IPS-20b (cell line): ENCODE measurements around the gene RAD51.
A peak's percentile ranks its signal among the peaks of the same experiment; 100 is the strongest.
"Not testable (repeated sequence)": the region's sequence is repeated elsewhere in the genome, so short reads cannot be mapped to it uniquely, and the experiment has no call there.

Experiments used
- H3K27ac ChIP-seq: one replicate; pipeline ENCODE4 v1.5.1; 2013; ENCODE audit warnings: low read length
- H3K27me3 ChIP-seq: 2 replicates; pipeline ENCODE4 v1.6.1; 2013; ENCODE audit warnings: mild to moderate bottlenecking, low read length, inconsistent platforms; ENCODE audit not compliant: insufficient read depth
- H3K36me3 ChIP-seq: 2 replicates; pipeline ENCODE4 v1.6.1; 2013; ENCODE audit warnings: low read depth, mild to moderate bottlenecking, inconsistent platforms, low read length, moderate library complexity; ENCODE audit not compliant: insufficient read depth
- H3K4me1 ChIP-seq: 2 replicates; pipeline ENCODE4 v1.6.1; 2013; ENCODE audit warnings: mild to moderate bottlenecking, control low read depth, inconsistent platforms, low read length, moderate library complexity; ENCODE audit not compliant: insufficient read depth
- H3K4me3 ChIP-seq: 2 replicates; pipeline ENCODE4 v1.5.1; 2013; ENCODE audit warnings: mild to moderate bottlenecking, low read length, inconsistent platforms
- H3K9ac ChIP-seq: 2 replicates; pipeline ENCODE4 v1.6.1; 2013; ENCODE audit warnings: low read depth, mild to moderate bottlenecking, inconsistent platforms, low read length, moderate library complexity
- H3K9me3 ChIP-seq: 2 replicates; pipeline ENCODE4 v1.6.1; 2013; ENCODE audit warnings: mild to moderate bottlenecking, low read depth, low read length, inconsistent platforms; ENCODE audit not compliant: insufficient read depth

The RAD51 gene

DNA sequence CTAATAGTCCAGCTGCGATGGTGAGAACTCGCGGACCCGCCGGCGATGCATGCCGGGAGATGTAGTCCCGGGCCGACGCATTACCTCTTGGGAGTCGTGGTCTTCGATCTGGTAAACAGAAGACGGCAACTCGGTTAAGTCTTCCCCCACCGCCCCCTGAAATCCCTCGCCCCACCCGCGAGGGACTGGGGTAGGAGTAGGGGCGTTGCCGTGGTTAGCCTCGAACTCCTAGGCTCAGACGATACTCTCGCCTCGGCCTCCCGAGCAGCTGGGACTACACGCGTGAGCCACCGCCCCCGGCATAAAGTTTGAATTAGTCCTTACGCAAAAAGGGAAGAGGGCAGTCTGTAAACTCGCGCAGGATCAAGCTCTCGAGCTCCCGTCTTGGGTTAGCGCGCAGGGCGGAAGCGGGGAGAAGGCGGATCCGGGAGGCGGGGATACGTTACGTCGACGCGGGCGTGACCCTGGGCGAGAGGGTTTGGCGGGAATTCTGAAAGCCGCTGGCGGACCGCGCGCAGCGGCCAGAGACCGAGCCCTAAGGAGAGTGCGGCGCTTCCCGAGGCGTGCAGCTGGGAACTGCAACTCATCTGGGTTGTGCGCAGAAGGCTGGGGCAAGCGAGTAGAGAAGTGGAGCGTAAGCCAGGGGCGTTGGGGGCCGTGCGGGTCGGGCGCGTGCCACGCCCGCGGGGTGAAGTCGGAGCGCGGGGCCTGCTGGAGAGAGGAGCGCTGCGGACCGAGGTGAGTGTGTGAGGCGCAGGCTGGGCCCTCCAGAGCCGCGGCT, at the start of gene RAD51:
RAD51 (plus strand) TSS at position 487 of the 781 bp plus-strand sequence. CDS start 3,585 bp downstream, outside the sequence.
- no peaks in the 10 kb centered on the region for H3K27me3 ChIP-seq

DNA sequence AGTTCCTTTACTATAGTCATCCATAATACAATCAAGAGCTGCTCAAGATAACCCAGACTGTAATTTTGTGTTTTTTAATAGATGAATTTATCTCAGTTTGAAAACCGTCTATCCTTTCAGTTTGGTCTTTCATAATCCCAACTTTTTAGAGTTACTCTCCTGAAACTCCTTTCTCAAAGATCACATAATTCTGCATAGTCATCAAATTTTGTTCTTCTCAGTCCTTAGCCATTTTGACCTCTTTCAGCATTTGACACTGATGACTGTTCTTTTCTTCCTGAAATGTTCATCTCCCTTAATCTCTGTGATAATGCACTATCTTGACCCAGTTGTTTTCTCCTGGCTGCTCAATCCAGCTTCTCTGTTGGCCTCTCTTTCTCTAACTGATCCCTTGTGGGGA, 47.5 kb upstream of the RAD51 start:
- H3K27me3 ChIP-seq, result no peaks in the 10 kb centered on the region
- no peak overlapping the region for H3K27ac ChIP-seq
- H3K4me1 ChIP-seq, result no peaks in the 10 kb centered on the region
- H3K9me3 ChIP-seq, result no peaks in the 10 kb centered on the region
- peaks cover 11% of the 10 kb centered on the region for H3K36me3 ChIP-seq
- no peak overlapping the region for H3K4me3 ChIP-seq
- H3K9ac ChIP-seq, result no peak overlapping the region

More for the DNA sequence above, at the start of gene RAD51:
- peak within 1 kb of the TSS; percentile 98 for H3K4me3 ChIP-seq
- peak within 1 kb of the TSS; percentile 99 for H3K9ac ChIP-seq
- H3K27ac ChIP-seq, result peak within 1 kb of the TSS; percentile 81
- H3K36me3 ChIP-seq, result peaks cover 16% of the 10 kb centered on the region
- H3K4me1 ChIP-seq, result no peaks in the 10 kb centered on the region
- no peaks in the 10 kb centered on the region for H3K9me3 ChIP-seq

DNA sequence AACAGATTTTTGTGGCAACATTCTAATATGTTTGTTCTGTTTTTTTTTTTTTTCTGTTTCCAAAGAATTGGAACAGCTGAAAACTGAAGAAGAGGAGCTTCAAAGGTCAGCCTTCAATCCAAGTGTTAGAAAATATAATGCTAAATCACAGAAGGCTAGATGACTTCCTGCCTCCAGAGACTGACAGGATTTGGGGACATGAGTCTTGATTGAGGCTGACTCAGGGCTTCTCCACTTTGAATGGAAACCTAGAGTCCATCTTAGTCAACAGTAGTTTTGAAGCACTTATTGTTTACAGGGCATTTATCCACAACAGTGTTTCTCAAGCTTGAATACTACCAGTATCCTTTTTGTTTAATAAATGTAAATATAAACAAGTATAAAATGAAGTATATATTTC, 44.5 kb upstream of the RAD51 start:
- no peak overlapping the region for H3K27ac ChIP-seq
- H3K4me3 ChIP-seq, result no peak overlapping the region
- no peak overlapping the region for H3K9ac ChIP-seq
- peaks cover 17% of the 10 kb centered on the region for H3K36me3 ChIP-seq
- no peaks in the 10 kb centered on the region for H3K4me1 ChIP-seq
- H3K9me3 ChIP-seq, result no peaks in the 10 kb centered on the region
- H3K27me3 ChIP-seq, result no peaks in the 10 kb centered on the region

DNA sequence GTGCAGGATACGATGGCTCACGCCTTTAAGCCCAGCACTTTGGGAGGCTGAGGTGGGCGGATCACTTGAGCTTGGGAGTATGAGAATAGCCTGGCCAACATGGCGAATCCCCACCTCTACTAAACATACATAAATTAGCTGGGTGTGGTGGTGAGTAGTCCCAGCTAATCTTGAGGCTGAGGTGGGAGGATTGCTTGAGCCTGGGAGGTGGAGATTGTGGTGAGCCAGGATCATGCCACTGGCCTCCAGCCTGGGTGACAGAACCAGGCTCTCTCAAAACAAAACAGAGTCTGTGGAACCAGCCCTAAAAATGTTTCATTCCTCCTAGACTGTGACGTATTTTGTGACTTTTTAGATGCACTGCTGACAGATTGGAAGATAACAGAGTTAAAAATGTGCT, 34.3 kb upstream of the RAD51 start:
- Histone ChIP-seq H3K36me3 (peaks cover 16% of the 10 kb centered on the region; the same call in 1 of the 2 replicates), H3K9me3 (no peaks in the 10 kb centered on the region), H3K27me3 (no peaks in the 10 kb centered on the region), H3K4me3 (no peak overlapping the region), H3K27ac (no peak overlapping the region), H3K4me1 (no peaks in the 10 kb centered on the region), H3K9ac (no peak overlapping the region)

DNA sequence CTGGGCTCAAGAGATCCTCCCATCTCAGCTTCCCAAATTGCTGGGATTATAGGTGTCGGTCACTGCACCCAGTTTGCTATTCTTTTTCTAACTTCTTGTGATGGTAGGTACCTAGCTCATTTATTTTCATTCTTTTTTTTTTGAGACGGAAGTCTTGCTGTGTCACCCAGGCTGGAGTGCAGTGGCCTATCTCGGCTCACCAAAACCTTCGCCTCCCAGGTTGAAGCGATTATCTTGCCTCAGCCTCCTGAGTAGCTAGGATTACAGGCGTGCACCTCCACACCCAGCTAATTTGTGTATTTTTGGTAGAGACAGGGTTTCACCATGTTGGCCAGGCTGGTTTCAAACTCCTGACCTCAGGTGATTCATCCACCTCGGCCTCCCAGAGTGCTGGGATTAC, 30.1 kb upstream of the RAD51 start:
- Histone ChIP-seq H3K4me1 (no peaks in the 10 kb centered on the region), H3K36me3 (peaks cover 7% of the 10 kb centered on the region; the same call in 1 of the 2 replicates)

DNA sequence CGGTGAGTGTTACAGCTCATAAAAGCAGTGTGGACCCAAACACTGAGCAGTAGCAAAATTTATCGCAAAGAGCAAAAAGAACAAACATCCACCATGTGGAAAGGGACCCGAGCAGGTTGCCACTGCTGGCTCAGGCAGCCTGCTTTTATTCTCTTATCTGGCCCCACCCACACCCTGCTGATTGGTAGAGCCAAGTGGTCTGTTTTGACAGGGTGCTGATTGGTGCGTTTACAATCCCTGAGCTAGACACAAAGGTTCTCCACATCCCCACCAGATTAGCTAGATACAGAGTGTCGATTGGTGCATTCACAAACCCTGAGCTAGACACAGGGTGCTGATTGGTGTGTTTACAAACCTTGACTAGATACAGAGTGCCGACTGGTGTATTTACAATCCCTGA, 18.7 kb upstream of the RAD51 start:
- H3K27ac ChIP-seq, H3K27me3 ChIP-seq: not testable (repeated sequence)

More for the DNA sequence above, 30.1 kb upstream of the RAD51 start:
- no peaks in the 10 kb centered on the region for H3K27me3 ChIP-seq
- H3K9me3 ChIP-seq, result no peaks in the 10 kb centered on the region
- no peak overlapping the region for H3K9ac ChIP-seq
- no peak overlapping the region for H3K4me3 ChIP-seq
- no peak overlapping the region for H3K27ac ChIP-seq

DNA sequence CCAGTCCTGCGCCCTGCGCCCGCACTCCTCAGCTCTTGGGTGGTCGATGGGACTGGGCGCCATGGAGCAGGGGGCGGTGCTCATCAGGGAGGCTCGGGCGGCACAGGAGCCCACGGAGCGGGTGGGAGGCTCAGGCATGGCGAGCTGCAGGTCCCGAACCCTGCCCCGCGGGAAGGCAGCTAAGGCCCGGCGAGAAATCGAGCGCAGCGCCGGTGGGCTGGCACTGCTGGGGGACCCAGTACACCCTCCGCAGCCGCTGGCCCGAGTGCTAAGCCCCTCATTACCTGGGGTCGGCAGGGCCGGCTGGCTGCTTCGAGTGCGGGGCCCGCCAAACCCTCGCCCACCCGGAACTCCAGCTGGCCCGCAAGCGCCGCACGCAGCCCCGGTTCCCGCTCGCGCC, 18.1 kb upstream of the RAD51 start:
- H3K4me3 ChIP-seq, H3K9me3 ChIP-seq, H3K4me1 ChIP-seq, H3K27ac ChIP-seq, H3K27me3 ChIP-seq, H3K9ac ChIP-seq, H3K36me3 ChIP-seq: not testable (repeated sequence)

More for the DNA sequence above, 18.7 kb upstream of the RAD51 start:
- not testable (repeated sequence) for H3K4me1 ChIP-seq, H3K4me3 ChIP-seq, H3K9me3 ChIP-seq, H3K36me3 ChIP-seq, H3K9ac ChIP-seq

DNA sequence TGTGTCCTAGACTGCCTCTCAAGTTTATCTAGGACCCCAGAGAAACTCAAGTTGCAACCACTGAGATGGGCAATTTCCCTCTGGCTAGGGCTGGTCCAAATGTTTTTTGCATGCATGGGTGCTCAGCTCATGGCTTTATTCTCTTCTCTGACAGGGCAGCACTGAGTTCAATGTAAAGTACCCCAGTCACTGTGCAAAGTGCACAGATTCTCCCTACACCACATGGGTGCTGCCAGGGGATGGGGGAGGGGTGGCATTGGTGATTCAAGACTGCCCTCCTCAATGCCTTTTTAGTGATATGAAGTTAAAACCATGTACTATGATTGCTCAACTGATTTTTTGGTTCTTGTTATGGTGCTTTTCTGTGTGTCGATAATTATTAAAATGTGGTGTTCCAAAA, 14.8 kb upstream of the RAD51 start:
- no peaks in the 10 kb centered on the region for H3K36me3 ChIP-seq
- H3K4me3 ChIP-seq, result no peak overlapping the region
- H3K9me3 ChIP-seq, result no peaks in the 10 kb centered on the region
- H3K4me1 ChIP-seq, result no peaks in the 10 kb centered on the region
- H3K9ac ChIP-seq, result no peak overlapping the region
- no peaks in the 10 kb centered on the region for H3K27me3 ChIP-seq
- H3K27ac ChIP-seq, result no peak overlapping the region

DNA sequence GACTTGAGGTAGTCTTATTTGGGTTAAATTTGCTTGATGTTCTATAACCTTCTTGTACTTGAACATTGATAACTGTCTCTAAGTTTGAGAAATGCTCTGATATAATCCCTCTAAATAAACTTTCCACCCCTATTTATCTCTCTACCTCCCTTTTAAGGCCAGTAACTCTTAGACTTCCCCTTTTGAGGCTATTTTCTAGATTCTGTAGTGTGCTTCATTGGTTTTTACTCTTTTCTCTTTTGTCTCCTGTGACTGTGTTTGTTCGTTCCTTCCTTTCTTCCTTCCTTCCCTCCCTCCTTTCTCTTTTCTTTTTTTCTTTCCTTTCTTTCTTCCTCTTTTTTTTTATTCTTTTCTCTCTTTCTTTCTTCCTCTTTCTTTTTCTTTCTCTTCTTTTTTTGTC, 14.0 kb upstream of the RAD51 start:
- H3K4me3 ChIP-seq, H3K27ac ChIP-seq, H3K9ac ChIP-seq, H3K9me3 ChIP-seq, H3K4me1 ChIP-seq, H3K36me3 ChIP-seq, H3K27me3 ChIP-seq: not testable (repeated sequence)

DNA sequence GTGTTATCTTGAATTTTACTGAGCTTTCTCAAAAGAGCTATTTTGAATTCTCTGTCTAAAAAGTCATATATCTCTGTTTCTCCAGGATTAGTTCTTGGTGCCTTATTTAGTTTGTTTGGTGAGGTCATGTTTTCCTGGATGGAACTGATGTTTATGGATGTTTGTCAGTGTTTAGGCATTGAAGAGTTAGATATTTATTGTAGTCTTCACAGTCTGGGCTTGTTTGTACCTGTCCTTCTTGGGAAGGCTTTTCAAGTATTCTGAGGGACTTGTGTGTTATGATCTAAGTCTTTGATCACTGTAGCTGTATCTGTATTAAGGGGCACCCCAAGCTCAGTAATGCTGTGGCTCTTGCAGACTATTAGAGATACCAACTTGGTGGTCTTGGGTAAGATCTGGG, 10.6 kb upstream of the RAD51 start:
- H3K9ac ChIP-seq, result no peak overlapping the region
- peaks cover 4% of the 10 kb centered on the region; the same call in 1 of the 2 replicates for H3K9me3 ChIP-seq
- H3K27me3 ChIP-seq, result no peaks in the 10 kb centered on the region
- H3K4me3 ChIP-seq, result no peak overlapping the region
- H3K4me1 ChIP-seq, result no peaks in the 10 kb centered on the region; the same call in none of the 2 replicates
- H3K27ac ChIP-seq, result no peak overlapping the region
- H3K36me3 ChIP-seq, result no peaks in the 10 kb centered on the region

DNA sequence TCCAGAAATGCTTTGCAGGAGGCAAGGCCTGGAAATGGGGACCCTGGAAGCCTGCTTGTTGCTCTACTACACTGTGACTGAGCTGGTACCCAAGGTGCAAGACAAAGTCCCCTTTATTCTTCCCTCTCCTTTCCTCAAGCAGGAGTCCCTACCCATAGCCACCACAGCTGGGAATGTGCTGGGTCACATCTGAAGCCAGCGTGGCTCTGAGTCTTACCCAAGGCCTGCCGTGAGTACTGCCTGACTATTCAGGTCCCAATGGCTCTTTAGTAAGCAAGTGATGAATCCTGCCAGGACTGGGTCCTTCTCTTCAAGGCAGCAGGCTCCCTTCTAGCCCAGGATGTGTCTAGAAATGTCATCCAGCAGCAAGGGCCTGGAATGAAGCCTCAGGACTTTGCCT, 9.6 kb upstream of the RAD51 start:
- H3K36me3 ChIP-seq, result no peaks in the 10 kb centered on the region
- no peak overlapping the region for H3K27ac ChIP-seq
- no peaks in the 10 kb centered on the region for H3K27me3 ChIP-seq
- H3K9me3 ChIP-seq, result peaks cover 4% of the 10 kb centered on the region; the same call in 1 of the 2 replicates
- no peaks in the 10 kb centered on the region; the same call in none of the 2 replicates for H3K4me1 ChIP-seq
- no peak overlapping the region for H3K9ac ChIP-seq
- no peak overlapping the region for H3K4me3 ChIP-seq
